ENCODE data around the gene LRMDA. TPM values are rescaled to one million over a fixed set of nuclear protein-coding genes. Genes with fewer than 3 reads are reported as not detected.

The LRMDA gene
- total RNA-seq, 2 experiments from 2014 or later = not detected

- H3K9me3 ChIP-seq (ENCODE audit: low read length) = no peaks in the 10 kb centered on the region
- TF ChIP-seq CTCF (conservative IDR thresholded peaks at IDR 0.05; ENCODE audit: low read length) = no peak
- no peak for TF ChIP-seq EZH2phosphoT487 (IDR thresholded peaks at IDR 0.05; ENCODE audit: borderline replicate concordance, low read depth, low read length)
- CTCF ChIA-PET (ENCODE audit: unreplicated experiment) = no interaction called here
- BruUV-seq (replicated peaks) = no TSS peak
- H2AFZ ChIP-seq (ENCODE audit: low read length) = no peak overlapping the region
- no peak overlapping the region for H3K4me2 ChIP-seq (ENCODE audit: low read length)
- no peaks in the 10 kb centered on the region for H3K36me3 ChIP-seq (ENCODE audit: insufficient read depth, low read length)
- intact Hi-C loops (cut with micrococcal nuclease; ENCODE audit: unreplicated experiment) = no loop called here
- H3K79me2 ChIP-seq (ENCODE audit: insufficient read depth, low read depth, low read length) = no peaks in the 10 kb centered on the region
- DNase-seq (ENCODE audit: low spot score) = no peak
- POLR2A ChIA-PET = no interaction called here
- H3K27ac ChIP-seq (ENCODE audit: low read depth, low read length, poor library complexity, severe bottlenecking) = no peak overlapping the region
- no peak overlapping the region for H3K4me3 ChIP-seq (ENCODE audit: low read depth, low read length, poor library complexity, severe bottlenecking)
- H4K20me1 ChIP-seq (ENCODE audit: insufficient read depth, low read length) = no peaks in the 10 kb centered on the region
- no peaks in the 10 kb centered on the region for H3K4me1 ChIP-seq (ENCODE audit: insufficient read depth, low read length, poor library complexity, severe bottlenecking)
- no peaks in the 10 kb centered on the region for H3K9me2 ChIP-seq (ENCODE audit: insufficient read depth, low read length)
Observed at GRCh38 chr10:76553263-76554032, 1122.0 kb downstream of the LRMDA start.

GRCh38 chr10:76554033-76554408 lies 1122.6 kb downstream of the LRMDA start:
- intact Hi-C loops (cut with micrococcal nuclease; ENCODE audit: unreplicated experiment) = no loop called here
- Histone ChIP-seq H3K36me3 (ENCODE audit: insufficient read depth, low read length) (no peaks in the 10 kb centered on the region), H3K9me3 (ENCODE audit: low read length) (no peaks in the 10 kb centered on the region), H3K4me2 (ENCODE audit: low read length) (no peak overlapping the region), H3K4me3 (ENCODE audit: low read depth, low read length, poor library complexity, severe bottlenecking) (no peak overlapping the region), H3K9me2 (ENCODE audit: insufficient read depth, low read length) (no peaks in the 10 kb centered on the region), H3K27ac (ENCODE audit: low read depth, low read length, poor library complexity, severe bottlenecking) (no peak overlapping the region), H4K20me1 (ENCODE audit: insufficient read depth, low read length) (no peaks in the 10 kb centered on the region), H3K79me2 (ENCODE audit: insufficient read depth, low read depth, low read length) (no peaks in the 10 kb centered on the region), H2AFZ (ENCODE audit: low read length) (no peak overlapping the region), H3K4me1 (ENCODE audit: insufficient read depth, low read length, poor library complexity, severe bottlenecking) (no peaks in the 10 kb centered on the region)
- TF ChIP-seq CTCF (conservative IDR thresholded peaks at IDR 0.05; ENCODE audit: low read length) (no peak), EZH2phosphoT487 (IDR thresholded peaks at IDR 0.05; ENCODE audit: borderline replicate concordance, low read depth, low read length) (no peak)
- DNase-seq (ENCODE audit: low spot score) = no peak
- BruUV-seq (replicated peaks) = no TSS peak
- CTCF ChIA-PET (ENCODE audit: unreplicated experiment) = no interaction called here
- POLR2A ChIA-PET = no interaction called here

- Histone ChIP-seq H3K79me2 (ENCODE audit: insufficient read depth, low read depth, low read length) (no peaks in the 10 kb centered on the region), H3K9me2 (ENCODE audit: insufficient read depth, low read length) (no peaks in the 10 kb centered on the region), H3K4me3 (ENCODE audit: low read depth, low read length, poor library complexity, severe bottlenecking) (no peak overlapping the region), H3K36me3 (ENCODE audit: insufficient read depth, low read length) (no peaks in the 10 kb centered on the region), H3K9me3 (ENCODE audit: low read length) (no peaks in the 10 kb centered on the region), H3K27ac (ENCODE audit: low read depth, low read length, poor library complexity, severe bottlenecking) (no peak overlapping the region), H3K4me1 (ENCODE audit: insufficient read depth, low read length, poor library complexity, severe bottlenecking) (no peaks in the 10 kb centered on the region), H4K20me1 (ENCODE audit: insufficient read depth, low read length) (no peaks in the 10 kb centered on the region), H2AFZ (ENCODE audit: low read length) (no peak overlapping the region), H3K4me2 (ENCODE audit: low read length) (no peak overlapping the region)
- POLR2A ChIA-PET = interaction anchor here (1.2 kb wide), 1 partner anchor 11 kb away, joined by 4 read pairs; no protein-coding TSS in a partner anchor
- BruUV-seq (replicated peaks) = no TSS peak
- intact Hi-C loops (cut with micrococcal nuclease; ENCODE audit: unreplicated experiment) = no loop called here
- CTCF ChIA-PET (ENCODE audit: unreplicated experiment) = no interaction called here
- no peak for TF ChIP-seq CTCF (conservative IDR thresholded peaks at IDR 0.05; ENCODE audit: low read length)
- no peak for TF ChIP-seq EZH2phosphoT487 (IDR thresholded peaks at IDR 0.05; ENCODE audit: borderline replicate concordance, low read depth, low read length)
- no peak for DNase-seq (ENCODE audit: low spot score)
Observed at GRCh38 chr10:76554478-76554877, 1123.1 kb downstream of the LRMDA start.

All from OCI-LY7 (cell line).